Activated naive CD4-positive, alpha-beta T cell treated with anti-CD3 and anti-CD28 coated beads, Interleukin-2, amount 50 U/mL, for 72 hours (primary cell): ENCODE results near the gene PEMT. TPM values are rescaled to one million over a fixed set of nuclear protein-coding genes. Genes with fewer than 3 reads are reported as not detected.
"Not testable (repeated sequence)": the region's sequence is repeated elsewhere in the genome, so short reads cannot be mapped to it uniquely, and the experiment has no call there.

ENCODE experiments used
- ATAC-seq, 2 donors: fragments of 150-1000 bp; cut with Tn5 transposase; 2 replicates each; pipeline ENCODE4 v1.10.0; 2021; ENCODE audit warnings: mild to moderate bottlenecking in 2 of 2, moderate library complexity in 2 of 2
- DNase-seq, 2 donors: peaks; one replicate each; pipeline ENCODE4 v3.0.0; 2021 to 2022; ENCODE audit warnings: low spot score in 2 of 2
- H3K27ac Mint-ChIP-seq, 2 donors: one replicate each; pipeline ENCODE4 v1.8.0; 2022; ENCODE audit warnings: mild to moderate bottlenecking in 2 of 2, mixed read lengths in 2 of 2
- H3K36me3 Mint-ChIP-seq, 2 donors: one replicate each; pipeline ENCODE4 v1.8.0; 2022; ENCODE audit warnings: mixed read lengths in 2 of 2
- H3K9me3 Mint-ChIP-seq, 2 donors: one replicate each; pipeline ENCODE4 v1.8.0; 2022; ENCODE audit warnings: mixed read lengths in 2 of 2
- total RNA-seq, 2 donors: library from RNA; stranded (reverse); gene quantifications; one replicate each; pipeline ENCODE4 v1.2.3, GENCODE V29; 2022

Gene PEMT
- total RNA-seq, 2 donors from 2014 or later = 6.3 to 27.5 TPM

DNA sequence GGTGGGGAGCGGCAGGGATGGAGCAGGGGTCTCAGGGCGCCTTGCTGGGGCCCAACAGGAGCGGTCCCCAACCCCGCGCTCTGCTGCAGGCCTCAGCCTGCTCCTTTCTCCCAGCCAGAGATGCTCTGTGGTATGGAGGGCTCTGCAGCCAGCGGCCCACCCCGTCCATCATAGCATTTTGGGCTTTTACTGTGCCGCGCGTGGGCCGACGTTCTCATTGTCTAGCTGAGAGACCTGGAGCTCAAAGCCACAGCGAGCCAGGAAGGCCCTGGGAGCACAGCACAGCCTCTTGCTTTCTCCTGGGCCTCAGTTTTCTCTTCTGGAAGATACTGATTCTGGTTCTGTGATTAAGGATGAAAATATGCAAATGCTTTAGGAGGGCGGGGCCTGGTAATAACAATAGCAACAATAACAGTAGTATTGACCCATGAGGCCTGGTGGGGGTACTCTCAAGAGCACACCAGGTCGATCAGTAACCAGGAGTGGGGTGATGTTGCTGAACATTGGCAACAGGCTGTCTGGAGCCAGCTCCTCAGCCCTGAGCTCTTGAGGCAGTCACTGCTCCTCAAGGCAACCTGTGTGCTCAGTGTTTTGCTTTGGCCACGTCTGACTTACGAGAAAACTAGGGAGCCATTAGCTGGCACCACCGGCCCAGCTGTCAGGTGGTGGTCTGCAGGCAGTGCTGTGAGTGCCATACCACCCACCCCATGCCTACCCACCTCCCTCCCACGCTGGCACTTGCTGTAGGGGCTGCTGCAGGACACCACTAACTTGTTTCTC is 94.3 kb downstream of the PEMT start:
- Mint-ChIP-seq H3K27ac (no peak overlapping the region), H3K36me3 (peaks cover 5 to 9% of the 10 kb centered on the region in 2 donors), H3K9me3 (no peaks in the 10 kb centered on the region)
- no peak for DNase-seq
- no peak for ATAC-seq

- peaks cover 6 to 11% of the 10 kb centered on the region in 2 donors for H3K36me3 Mint-ChIP-seq
- DNase-seq (peak; percentile 84 to 88), ATAC-seq (peak; percentile 87 to 90)
- no peak within 1 kb of the TSS for H3K27ac Mint-ChIP-seq
- H3K9me3 Mint-ChIP-seq = no peaks in the 10 kb centered on the region
Observed at GRCh38 chr17:17496189-17497064, 95.1 kb downstream of the PEMT start, which contains the start of gene RASD1. Gene RASD1 (minus strand): TSS chr17:17496395. CDS start chr17:17496181, 214 bp downstream.

DNA sequence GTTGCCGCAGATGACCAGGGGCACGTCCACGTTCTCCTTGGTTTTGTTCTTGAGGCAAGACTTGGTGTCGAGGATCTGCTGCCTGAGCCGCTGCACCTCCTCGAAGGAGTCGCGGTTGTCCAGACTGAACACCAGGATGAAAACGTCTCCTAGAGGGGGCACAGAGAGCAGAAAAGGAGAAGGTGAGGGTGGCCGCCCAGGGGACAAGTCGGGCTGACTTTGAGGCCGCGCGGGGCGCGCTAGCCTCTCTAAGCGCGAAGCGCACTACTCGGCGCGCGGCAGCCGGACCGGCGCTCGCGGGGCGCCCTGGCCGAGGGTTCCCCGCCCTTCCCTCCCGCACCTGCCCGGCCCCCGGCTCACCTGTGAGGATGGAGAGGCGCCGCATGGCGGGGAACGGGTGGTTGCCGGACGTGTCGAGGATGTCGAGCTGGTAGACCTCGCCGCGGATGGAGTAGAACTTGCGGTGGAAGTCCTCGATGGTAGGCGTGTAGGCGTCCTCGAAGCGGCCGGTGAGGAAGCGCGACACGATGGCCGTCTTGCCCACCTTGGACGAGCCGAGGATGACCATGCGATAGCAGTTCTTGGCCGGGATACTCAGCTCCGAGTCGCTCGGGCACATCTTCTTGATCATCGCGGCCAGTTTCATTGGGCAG is 95.8 kb downstream of the PEMT start:
- Mint-ChIP-seq H3K27ac (no peak overlapping the region), H3K36me3 (peaks cover 6 to 11% of the 10 kb centered on the region in 2 donors), H3K9me3 (no peaks in the 10 kb centered on the region)
- DNase-seq (peak in 1 of 2 donors; percentile 45), ATAC-seq (peak in 1 of 2 donors; percentile 6)

DNA sequence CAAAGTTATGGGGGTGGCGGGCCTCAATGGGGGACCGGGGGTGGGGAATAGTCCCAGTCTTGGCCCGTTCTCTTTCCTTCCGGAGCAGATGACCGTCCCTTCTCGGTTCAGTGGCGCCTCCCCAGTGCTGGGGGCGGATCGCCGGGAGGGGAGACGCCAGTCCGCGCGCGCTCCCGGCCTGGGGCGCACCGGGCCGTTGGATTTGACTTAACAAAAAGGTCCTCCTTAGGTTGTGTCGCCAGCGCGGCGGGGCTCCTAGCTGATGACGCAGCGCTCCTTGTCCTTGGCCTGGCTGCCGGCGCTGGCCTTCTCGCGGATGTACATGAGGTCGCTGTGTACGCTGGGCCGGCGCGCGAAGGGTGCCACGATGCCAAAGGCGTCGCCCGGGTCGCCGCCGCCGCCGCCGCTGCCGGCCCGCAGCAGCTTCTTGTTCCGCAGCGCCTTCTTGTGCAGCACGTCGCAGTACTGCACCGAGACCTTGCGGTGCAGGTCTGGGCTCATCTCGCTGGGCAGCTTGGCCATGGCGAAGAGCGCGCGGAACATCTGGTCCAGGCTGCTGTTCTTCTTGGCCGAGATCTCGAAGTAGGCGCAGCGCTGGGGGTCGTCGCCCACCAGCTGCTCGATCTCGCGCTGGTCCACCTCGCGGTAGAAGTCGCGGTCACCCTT is 96.5 kb downstream of the PEMT start:
- H3K27ac Mint-ChIP-seq = no peak overlapping the region
- H3K36me3 Mint-ChIP-seq = peaks cover 6 to 11% of the 10 kb centered on the region in 2 donors
- H3K9me3 Mint-ChIP-seq = no peaks in the 10 kb centered on the region
- ATAC-seq = no peak
- DNase-seq = peak in 1 of 2 donors; percentile 31

GRCh38 chr17:17494499-17494869 is 97.0 kb downstream of the PEMT start:
- no peak for ATAC-seq
- Mint-ChIP-seq H3K9me3 (no peaks in the 10 kb centered on the region), H3K36me3 (peaks cover 6 to 11% of the 10 kb centered on the region in 2 donors), H3K27ac (no peak overlapping the region)
- no peak for DNase-seq

GRCh38 chr17:17493986-17494466 is 97.5 kb downstream of the PEMT start:
- Mint-ChIP-seq H3K9me3 (no peaks in the 10 kb centered on the region), H3K27ac (no peak overlapping the region), H3K36me3 (peaks cover 6 to 11% of the 10 kb centered on the region in 2 donors)
- no peak for DNase-seq
- no peak for ATAC-seq

- ATAC-seq = no peak
- no peaks in the 10 kb centered on the region for H3K9me3 Mint-ChIP-seq
- peaks cover 6 to 11% of the 10 kb centered on the region in 2 donors for H3K36me3 Mint-ChIP-seq
- no peak for DNase-seq
- H3K27ac Mint-ChIP-seq = no peak overlapping the region
Observed at GRCh38 chr17:17493249-17493985, 98.1 kb downstream of the PEMT start.

- no peak for DNase-seq
- Mint-ChIP-seq H3K9me3 (no peaks in the 10 kb centered on the region), H3K36me3 (peaks cover 10 to 11% of the 10 kb centered on the region in 2 donors), H3K27ac (no peak overlapping the region)
- no peak for ATAC-seq
Observed at GRCh38 chr17:17492571-17492970, 98.9 kb downstream of the PEMT start.

DNA sequence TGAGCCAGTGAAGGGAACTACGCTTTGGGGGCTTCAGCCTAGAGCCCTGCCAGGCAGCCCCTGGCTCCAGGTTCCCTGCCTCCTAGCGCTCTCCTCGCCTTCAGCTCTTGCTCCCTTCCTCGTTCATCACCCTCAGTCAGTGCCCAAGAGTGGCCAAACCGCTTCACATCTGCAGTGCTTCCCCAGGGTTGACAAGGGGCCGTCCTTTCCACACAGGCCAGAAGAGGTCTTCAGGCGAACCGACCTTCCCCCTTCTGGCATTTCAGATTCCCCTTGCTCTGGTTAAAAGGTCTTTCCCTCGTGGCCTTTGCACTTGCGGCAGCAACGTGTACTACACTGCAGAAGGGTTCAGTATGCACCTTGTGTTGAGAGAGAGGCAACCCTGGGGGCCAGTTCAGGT is 99.4 kb downstream of the PEMT start:
- no peaks in the 10 kb centered on the region for H3K9me3 Mint-ChIP-seq
- ATAC-seq = no peak
- DNase-seq = no peak
- H3K36me3 Mint-ChIP-seq = peaks cover 10 to 11% of the 10 kb centered on the region in 2 donors
- no peak overlapping the region for H3K27ac Mint-ChIP-seq

DNA sequence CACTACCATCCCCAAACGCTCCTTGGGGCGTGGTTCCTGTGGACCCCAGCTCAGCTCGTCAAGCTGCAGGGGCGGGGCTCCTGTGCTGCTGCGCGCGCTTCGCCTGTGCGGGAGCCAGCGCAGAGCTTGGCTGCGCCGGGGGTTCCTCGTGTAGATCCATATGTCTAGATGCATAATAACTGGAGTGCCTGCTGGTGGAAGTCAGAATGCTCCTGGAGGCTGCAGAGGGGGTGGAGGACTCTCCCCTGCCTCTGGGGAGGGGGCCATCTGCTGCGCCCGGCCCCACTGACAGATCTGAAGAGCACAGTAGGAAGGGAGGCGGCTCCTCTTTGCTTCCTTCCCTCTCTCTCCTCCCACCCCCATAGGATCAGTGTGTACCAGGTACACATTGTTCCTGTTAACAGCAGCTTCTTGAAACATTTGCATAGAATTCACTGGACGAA is 99.9 kb downstream of the PEMT start:
- DNase-seq = no peak
- no peak overlapping the region for H3K27ac Mint-ChIP-seq
- no peaks in the 10 kb centered on the region for H3K9me3 Mint-ChIP-seq
- peaks cover 10 to 11% of the 10 kb centered on the region in 2 donors for H3K36me3 Mint-ChIP-seq
- ATAC-seq = no peak

DNA sequence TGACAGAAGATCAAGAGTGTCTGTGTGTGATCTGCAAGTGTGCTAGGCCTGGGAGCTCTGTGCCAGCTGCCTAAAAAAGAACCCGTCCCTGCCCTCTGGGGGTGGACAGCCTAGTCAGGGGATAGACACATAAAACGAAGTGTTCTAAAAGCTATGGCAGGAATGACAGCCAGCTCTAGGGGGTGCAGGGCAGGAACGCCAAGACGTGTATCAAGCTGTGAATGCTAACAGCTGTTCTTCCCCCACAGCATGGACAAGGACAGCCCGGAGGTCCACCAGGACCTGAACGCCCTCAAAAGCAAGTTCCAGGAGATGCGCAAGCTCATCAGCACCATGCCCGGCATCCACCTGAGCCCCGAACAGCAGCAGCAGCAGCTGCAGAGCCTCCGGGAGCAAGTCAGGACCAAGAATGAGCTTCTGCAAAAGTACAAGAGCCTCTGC is 100.5 kb downstream of the PEMT start:
- peaks cover 10 to 11% of the 10 kb centered on the region in 2 donors for H3K36me3 Mint-ChIP-seq

DNA sequence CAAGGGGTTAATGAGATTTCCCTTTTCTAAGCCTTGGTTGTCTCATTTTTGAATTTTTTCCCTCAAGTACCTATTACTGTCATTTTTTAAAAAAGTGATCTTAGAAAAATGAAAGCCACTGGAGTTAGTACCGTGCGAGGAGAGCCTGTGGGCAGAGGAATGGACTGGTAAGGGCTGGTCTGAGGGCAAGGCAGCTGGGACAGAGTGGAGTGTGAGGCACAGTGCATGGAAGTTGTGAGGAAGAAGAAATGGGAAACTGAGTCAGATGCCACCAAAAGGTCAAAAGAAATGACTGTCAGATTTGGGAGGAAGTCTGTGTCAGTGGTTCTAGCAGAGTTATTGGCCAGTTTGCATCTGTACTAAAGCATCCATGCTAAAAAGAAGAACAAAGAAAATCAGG is 103.5 kb downstream of the PEMT start:
- Mint-ChIP-seq H3K9me3 (no peaks in the 10 kb centered on the region), H3K36me3 (peaks cover 6 to 17% of the 10 kb centered on the region in 2 donors), H3K27ac (peak overlapping the region; percentile 11 to 47)
- peak in 1 of 2 donors; percentile 66 for ATAC-seq
- DNase-seq = no peak

More for the DNA sequence above, 100.5 kb downstream of the PEMT start:
- ATAC-seq (no peak), DNase-seq (no peak)
- H3K27ac Mint-ChIP-seq = no peak overlapping the region
- no peaks in the 10 kb centered on the region for H3K9me3 Mint-ChIP-seq

GRCh38 chr17:17486416-17486815 is 105.1 kb downstream of the PEMT start:
- ATAC-seq, H3K9me3 Mint-ChIP-seq, DNase-seq: not testable (repeated sequence)
- H3K27ac Mint-ChIP-seq = peak overlapping the region in 1 of 2 donors; percentile 36
- peaks cover 0 to 11% of the 10 kb centered on the region in 2 donors for H3K36me3 Mint-ChIP-seq

GRCh38 chr17:17485420-17485819 is 106.1 kb downstream of the PEMT start:
- peaks cover 0 to 11% of the 10 kb centered on the region in 2 donors for H3K36me3 Mint-ChIP-seq
- DNase-seq = no peak
- no peaks in the 10 kb centered on the region for H3K9me3 Mint-ChIP-seq
- H3K27ac Mint-ChIP-seq = peak overlapping the region in 1 of 2 donors; percentile 7
- ATAC-seq = no peak

DNA sequence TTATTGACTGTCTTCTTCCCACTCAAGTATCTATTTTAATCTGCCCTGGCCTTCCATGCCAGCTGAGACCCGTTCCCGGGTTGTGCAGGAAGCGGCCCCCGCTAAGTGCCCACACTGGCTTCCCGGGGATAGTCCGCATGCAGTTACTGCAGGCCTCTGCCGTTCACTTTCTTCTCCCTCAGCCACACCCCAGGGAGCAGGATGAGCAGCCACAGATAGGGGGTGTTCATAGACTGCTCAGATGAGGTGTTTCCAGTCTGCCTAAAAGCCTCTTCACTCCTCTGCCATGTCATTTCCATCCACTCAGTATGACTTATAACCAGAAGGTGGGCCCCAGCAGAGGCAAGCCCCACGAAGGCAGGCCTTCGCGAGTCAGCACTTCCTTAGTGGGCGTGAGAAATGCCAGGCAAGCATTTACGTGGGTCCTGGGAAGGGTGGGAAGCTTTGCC is 107.0 kb downstream of the PEMT start:
- Mint-ChIP-seq H3K36me3 (peaks cover 0 to 11% of the 10 kb centered on the region in 2 donors), H3K27ac (peak overlapping the region in 1 of 2 donors; percentile 34), H3K9me3 (no peaks in the 10 kb centered on the region)
- peak in 1 of 2 donors; percentile 63 for DNase-seq
- peak; percentile 85 to 100 for ATAC-seq
